Measurements from ENCODE around the gene NDFIP2. TPM values are rescaled to one million over a fixed set of nuclear protein-coding genes. Genes with fewer than 3 reads are reported as not detected.

NDFIP2 gene
- total and polyA plus RNA-seq, 7 donors = 9.2 to 52.2 (median 13.7) TPM

DNA sequence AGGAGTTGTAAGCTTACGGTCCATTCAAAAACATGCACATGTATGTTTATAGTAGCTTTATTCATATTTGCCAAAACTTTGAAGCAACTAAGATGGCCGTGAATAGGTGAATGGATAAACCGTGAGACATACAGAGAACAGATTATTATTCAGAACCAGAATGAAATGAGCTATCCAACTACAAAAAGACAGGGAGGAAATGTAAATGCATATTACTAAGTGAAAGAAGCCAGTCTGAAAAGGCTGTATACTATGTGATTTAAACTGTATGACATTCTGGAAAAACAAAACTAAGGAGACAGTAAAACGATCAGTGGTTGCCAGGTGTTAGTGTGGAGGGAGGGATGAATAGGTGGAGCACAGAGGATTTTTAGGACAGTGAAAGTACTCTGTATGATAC lies 19.9 kb downstream of the NDFIP2 start:
- Histone ChIP-seq H3K4me3 (no peak overlapping the region), H3K36me3 (no peaks in the 10 kb centered on the region), H3K4me1 (no peaks in the 10 kb centered on the region), H3K27ac (no peak overlapping the region), H3K27me3 (no peaks in the 10 kb centered on the region), H3K9me3 (no peaks in the 10 kb centered on the region)
- WGBS, 2 donors = 91% methylated on average over 4 of the region's 4 CpGs
- DNase-seq = no peak
- intact Hi-C loops (cut with DNase I) = no loop called here
- no peak for TF ChIP-seq EP300 (IDR thresholded peaks at IDR 0.05)
- no peak for TF ChIP-seq CTCF (IDR thresholded peaks at IDR 0.05)
- no peak for TF ChIP-seq POLR2AphosphoS5 (IDR thresholded peaks at IDR 0.05)
- no peak for TF ChIP-seq POLR2A (IDR thresholded peaks at IDR 0.05)

GRCh38 chr13:79501538-79502232 lies 20.7 kb downstream of the NDFIP2 start:
- Histone ChIP-seq H3K27me3 (no peaks in the 10 kb centered on the region), H3K9me3 (no peaks in the 10 kb centered on the region), H3K4me3 (no peak overlapping the region), H3K27ac (no peak overlapping the region), H3K4me1 (no peaks in the 10 kb centered on the region), H3K36me3 (no peaks in the 10 kb centered on the region)
- TF ChIP-seq CTCF (IDR thresholded peaks at IDR 0.05) (no peak), POLR2A (IDR thresholded peaks at IDR 0.05) (no peak), EP300 (IDR thresholded peaks at IDR 0.05) (no peak), POLR2AphosphoS5 (IDR thresholded peaks at IDR 0.05) (no peak)
- 90 to 93% methylated on average over 7 of the region's 7 CpGs for WGBS, 2 donors
- no peak for DNase-seq
- intact Hi-C loops (cut with DNase I) = no loop called here

DNA sequence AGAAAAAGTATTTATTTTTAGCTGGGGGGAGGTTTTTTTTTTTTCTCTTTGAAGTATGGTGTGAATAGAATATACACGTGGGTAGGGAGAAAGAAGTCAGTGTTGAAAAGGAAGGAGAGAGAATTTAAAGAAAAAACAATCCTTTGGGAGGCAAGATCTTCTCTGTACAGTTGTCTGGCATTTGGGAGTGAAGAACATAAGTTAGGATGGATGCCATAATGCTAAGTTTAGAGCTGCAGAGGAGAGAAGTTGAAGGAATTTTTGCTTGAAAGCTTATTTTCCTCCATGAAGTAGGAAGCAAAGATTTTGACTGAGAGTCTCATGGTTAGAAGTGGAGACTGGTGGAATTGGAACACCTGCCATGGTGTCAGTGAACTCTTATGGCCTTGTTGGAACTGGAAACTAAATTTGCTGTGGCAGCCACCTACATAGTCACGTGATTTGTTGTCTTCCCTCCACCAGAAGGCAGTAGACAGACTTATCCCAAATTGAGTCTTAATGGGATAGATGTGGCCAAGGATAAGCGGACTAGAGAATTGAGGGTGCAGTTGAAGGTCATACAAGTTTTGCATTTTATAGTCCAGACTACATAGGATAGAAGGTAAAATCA lies 22.0 kb downstream of the NDFIP2 start:
- Histone ChIP-seq H3K36me3 (no peaks in the 10 kb centered on the region), H3K4me1 (no peaks in the 10 kb centered on the region), H3K27me3 (no peaks in the 10 kb centered on the region), H3K9me3 (no peaks in the 10 kb centered on the region), H3K27ac (no peak overlapping the region), H3K4me3 (no peak overlapping the region)
- no peak for DNase-seq
- intact Hi-C loops (cut with DNase I) = no loop called here
- WGBS, 2 donors = 80 to 85% methylated on average over 3 of the region's 3 CpGs
- TF ChIP-seq CTCF (IDR thresholded peaks at IDR 0.05) (no peak), POLR2A (IDR thresholded peaks at IDR 0.05) (no peak), POLR2AphosphoS5 (IDR thresholded peaks at IDR 0.05) (no peak), EP300 (IDR thresholded peaks at IDR 0.05) (no peak)

GRCh38 chr13:79503473-79504017 lies 22.6 kb downstream of the NDFIP2 start:
- Histone ChIP-seq H3K36me3 (no peaks in the 10 kb centered on the region), H3K27me3 (no peaks in the 10 kb centered on the region), H3K27ac (no peak overlapping the region), H3K4me1 (peaks cover 0 to 5% (median 0%) of the 10 kb centered on the region in 4 donors), H3K9me3 (no peaks in the 10 kb centered on the region), H3K4me3 (no peak overlapping the region)
- TF ChIP-seq POLR2A (IDR thresholded peaks at IDR 0.05) (no peak), CTCF (IDR thresholded peaks at IDR 0.05) (no peak), POLR2AphosphoS5 (IDR thresholded peaks at IDR 0.05) (no peak), EP300 (IDR thresholded peaks at IDR 0.05) (no peak)
- intact Hi-C loops (cut with DNase I) = no loop called here
- DNase-seq = no peak
